HL-60 (cell line): ENCODE data around the gene ZC3H12D.

Source experiments
- GABPA ChIP-seq: IDR thresholded peaks from 2 replicates; pipeline ENCODE4 v1.6.1; 2012; ENCODE audit warnings: low read depth
- POLR2AphosphoS5 ChIP-seq: IDR thresholded peaks from 2 replicates; pipeline ENCODE4 v1.6.1; 2012; ENCODE audit warnings: low read depth
- TF ChIP-seq, protein P1 (sequence below): IDR thresholded peaks from one replicate; pipeline ENCODE4 v1.5.1; 2011; ENCODE audit warnings: low read length, control low read depth, inconsistent platforms; ENCODE audit not compliant: insufficient read depth
- TF ChIP-seq, protein P2 (sequence below): IDR thresholded peaks from 2 replicates; pipeline ENCODE4 v1.6.1; 2012; ENCODE audit warnings: low read depth; ENCODE audit not compliant: insufficient replicate concordance

DNA sequence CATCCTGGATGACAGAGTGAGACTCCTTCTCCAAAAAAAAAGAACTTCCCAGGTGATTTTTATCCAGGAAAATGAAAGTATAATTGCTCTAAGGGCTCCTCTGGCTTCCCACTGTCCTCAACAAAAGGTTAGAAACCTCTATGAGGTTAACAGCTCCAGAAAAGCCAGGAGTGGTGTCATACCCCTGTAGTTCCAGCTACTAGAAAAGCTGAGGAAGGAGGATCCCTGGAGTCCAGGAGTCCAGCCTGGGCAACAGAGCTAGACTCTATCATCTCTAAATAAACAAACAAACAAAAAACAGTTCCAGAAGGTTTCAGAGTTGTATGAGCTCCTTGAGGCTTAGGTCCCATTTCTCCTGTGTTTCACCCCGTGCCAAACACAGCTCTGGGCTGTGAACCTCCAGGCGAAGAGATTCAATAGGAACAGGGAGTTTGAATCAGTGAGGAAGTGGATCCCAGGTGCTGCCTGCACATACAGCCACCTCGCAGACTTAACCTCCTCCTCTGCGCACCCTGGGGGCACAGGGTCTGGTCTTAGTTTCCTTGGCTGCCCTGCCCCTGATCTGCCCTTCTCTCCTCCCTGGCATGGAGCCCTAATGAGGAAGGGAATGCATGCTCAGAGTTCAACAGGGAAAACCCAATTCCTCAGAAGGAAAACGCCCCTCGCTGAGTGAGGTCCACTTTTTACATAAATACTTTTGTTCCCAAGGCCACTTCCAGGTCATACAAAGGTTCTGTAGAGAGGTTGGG, 31.0 kb downstream of the ZC3H12D start:
- TF ChIP-seq, protein P1, sequence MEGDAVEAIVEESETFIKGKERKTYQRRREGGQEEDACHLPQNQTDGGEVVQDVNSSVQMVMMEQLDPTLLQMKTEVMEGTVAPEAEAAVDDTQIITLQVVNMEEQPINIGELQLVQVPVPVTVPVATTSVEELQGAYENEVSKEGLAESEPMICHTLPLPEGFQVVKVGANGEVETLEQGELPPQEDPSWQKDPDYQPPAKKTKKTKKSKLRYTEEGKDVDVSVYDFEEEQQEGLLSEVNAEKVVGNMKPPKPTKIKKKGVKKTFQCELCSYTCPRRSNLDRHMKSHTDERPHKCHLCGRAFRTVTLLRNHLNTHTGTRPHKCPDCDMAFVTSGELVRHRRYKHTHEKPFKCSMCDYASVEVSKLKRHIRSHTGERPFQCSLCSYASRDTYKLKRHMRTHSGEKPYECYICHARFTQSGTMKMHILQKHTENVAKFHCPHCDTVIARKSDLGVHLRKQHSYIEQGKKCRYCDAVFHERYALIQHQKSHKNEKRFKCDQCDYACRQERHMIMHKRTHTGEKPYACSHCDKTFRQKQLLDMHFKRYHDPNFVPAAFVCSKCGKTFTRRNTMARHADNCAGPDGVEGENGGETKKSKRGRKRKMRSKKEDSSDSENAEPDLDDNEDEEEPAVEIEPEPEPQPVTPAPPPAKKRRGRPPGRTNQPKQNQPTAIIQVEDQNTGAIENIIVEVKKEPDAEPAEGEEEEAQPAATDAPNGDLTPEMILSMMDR: no peak
- TF ChIP-seq, protein P2, sequence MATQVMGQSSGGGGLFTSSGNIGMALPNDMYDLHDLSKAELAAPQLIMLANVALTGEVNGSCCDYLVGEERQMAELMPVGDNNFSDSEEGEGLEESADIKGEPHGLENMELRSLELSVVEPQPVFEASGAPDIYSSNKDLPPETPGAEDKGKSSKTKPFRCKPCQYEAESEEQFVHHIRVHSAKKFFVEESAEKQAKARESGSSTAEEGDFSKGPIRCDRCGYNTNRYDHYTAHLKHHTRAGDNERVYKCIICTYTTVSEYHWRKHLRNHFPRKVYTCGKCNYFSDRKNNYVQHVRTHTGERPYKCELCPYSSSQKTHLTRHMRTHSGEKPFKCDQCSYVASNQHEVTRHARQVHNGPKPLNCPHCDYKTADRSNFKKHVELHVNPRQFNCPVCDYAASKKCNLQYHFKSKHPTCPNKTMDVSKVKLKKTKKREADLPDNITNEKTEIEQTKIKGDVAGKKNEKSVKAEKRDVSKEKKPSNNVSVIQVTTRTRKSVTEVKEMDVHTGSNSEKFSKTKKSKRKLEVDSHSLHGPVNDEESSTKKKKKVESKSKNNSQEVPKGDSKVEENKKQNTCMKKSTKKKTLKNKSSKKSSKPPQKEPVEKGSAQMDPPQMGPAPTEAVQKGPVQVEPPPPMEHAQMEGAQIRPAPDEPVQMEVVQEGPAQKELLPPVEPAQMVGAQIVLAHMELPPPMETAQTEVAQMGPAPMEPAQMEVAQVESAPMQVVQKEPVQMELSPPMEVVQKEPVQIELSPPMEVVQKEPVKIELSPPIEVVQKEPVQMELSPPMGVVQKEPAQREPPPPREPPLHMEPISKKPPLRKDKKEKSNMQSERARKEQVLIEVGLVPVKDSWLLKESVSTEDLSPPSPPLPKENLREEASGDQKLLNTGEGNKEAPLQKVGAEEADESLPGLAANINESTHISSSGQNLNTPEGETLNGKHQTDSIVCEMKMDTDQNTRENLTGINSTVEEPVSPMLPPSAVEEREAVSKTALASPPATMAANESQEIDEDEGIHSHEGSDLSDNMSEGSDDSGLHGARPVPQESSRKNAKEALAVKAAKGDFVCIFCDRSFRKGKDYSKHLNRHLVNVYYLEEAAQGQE: no peak
- TF ChIP-seq GABPA (no peak), POLR2AphosphoS5 (no peak)
